GM23248 (cell line): ENCODE measurements around the gene CRB2. TPM values are rescaled to one million over a fixed set of nuclear protein-coding genes. Genes with fewer than 3 reads are reported as not detected.

Experiments used
- DNase-seq: peaks from one replicate; pipeline ENCODE4 v3.0.0-alpha.2; 2015
- H2AFZ ChIP-seq: fragments of 200-600 bp; sonication (generic); 2 replicates; pipeline ENCODE4 v1.6.1; 2016; ENCODE audit warnings: antibody characterized with exemption
- H3F3A ChIP-seq: fragments of 200-600 bp; sonication (generic); 2 replicates; pipeline ENCODE4 v1.6.1; 2016; ENCODE audit warnings: mild to moderate bottlenecking, antibody characterized with exemption, mixed run types; ENCODE audit not compliant: insufficient read depth
- H3K27ac ChIP-seq: fragments of 200-600 bp; sonication (generic); 2 replicates; pipeline ENCODE4 v1.5.1; 2016; ENCODE audit warnings: mild to moderate bottlenecking
- H3K27me3 ChIP-seq: fragments of 200-600 bp; sonication (generic); replicated peaks from 2 replicates; pipeline ENCODE4 v1.6.1; 2016; ENCODE audit warnings: mild to moderate bottlenecking; ENCODE audit not compliant: insufficient read depth
- H3K36me3 ChIP-seq: fragments of 200-600 bp; sonication (generic); 2 replicates; pipeline ENCODE4 v1.6.1; 2016; ENCODE audit warnings: low read depth, mild to moderate bottlenecking
- H3K4me1 ChIP-seq: fragments of 200-600 bp; sonication (generic); 2 replicates; pipeline ENCODE4 v1.6.1; 2016; ENCODE audit warnings: mild to moderate bottlenecking; ENCODE audit not compliant: insufficient read depth
- H3K4me2 ChIP-seq: fragments of 200-600 bp; sonication (generic); one replicate; pipeline ENCODE4 v1.6.1; 2016; ENCODE audit warnings: mild to moderate bottlenecking; ENCODE audit not compliant: unreplicated experiment
- H3K4me3 ChIP-seq: fragments of 200-600 bp; sonication (generic); 2 replicates; pipeline ENCODE4 v1.5.1; 2016; ENCODE audit warnings: mild to moderate bottlenecking
- H3K79me2 ChIP-seq: fragments of 200-600 bp; sonication (generic); 2 replicates; pipeline ENCODE4 v1.6.1; 2016; ENCODE audit warnings: mild to moderate bottlenecking; ENCODE audit not compliant: insufficient read depth
- H3K9ac ChIP-seq: fragments of 200-600 bp; sonication (generic); 2 replicates; pipeline ENCODE4 v1.6.1; 2016; ENCODE audit warnings: mild to moderate bottlenecking
- H3K9me2 ChIP-seq: fragments of 200-600 bp; sonication (generic); 2 replicates; pipeline ENCODE4 v1.6.1; 2016; ENCODE audit warnings: mixed run types, mild to moderate bottlenecking, moderate library complexity; ENCODE audit not compliant: insufficient read depth
- H3K9me3 ChIP-seq: fragments of 200-600 bp; sonication (generic); one replicate; pipeline ENCODE4 v1.6.1; 2017; ENCODE audit warnings: low read depth
- H4K20me1 ChIP-seq: fragments of 200-600 bp; sonication (generic); 2 replicates; pipeline ENCODE4 v1.6.0; 2016; ENCODE audit not compliant: insufficient read depth
- EZH2 ChIP-seq: fragments of 200-600 bp; sonication (generic); IDR thresholded peaks from 2 replicates; pipeline ENCODE4 v1.6.1; 2018; ENCODE audit warnings: antibody characterized with exemption, mild to moderate bottlenecking; ENCODE audit not compliant: insufficient read depth, poor library complexity, severe bottlenecking
- EZH2phosphoT487 ChIP-seq: fragments of 200-600 bp; sonication (generic); IDR thresholded peaks from 2 replicates; pipeline ENCODE4 v1.6.1; 2018; ENCODE audit warnings: antibody characterized with exemption, moderate library complexity, mild to moderate bottlenecking, low read depth; ENCODE audit not compliant: insufficient read depth
- WGBS, 2 experiments: methylation state at CpG; one replicate each; pipeline ENCODE4 v1.1.6; 2015 to 2017; ENCODE audit warnings: low lambda C conversion rate in 2 of 2, low coverage in 1 of 2; ENCODE audit errors: missing lambda C conversion rate in 2 of 2; 5-methylcytosine and 5-hydroxymethylcytosine counted together
- in situ Hi-C: fragments of 300-500 bp; cut with MboI; formaldehyde crosslinking; loops from 2 replicates; pipeline ENCODE4 v1.15.0; 2020
- polyA plus RNA-seq: library from polyadenylated mRNA; unstranded; fragments of >200 nt; fragmentation: Nextera tagmentation; extraction: Ambion mirVana; gene quantifications from 2 replicates; pipeline ENCODE4 v1.2.1, GENCODE V29; 2016
- total RNA-seq: library from RNA; depleted of rRNA; stranded (reverse); fragments of >200 nt; shearing (Covaris generic); gene quantifications from 2 replicates; pipeline ENCODE4 v1.2.3, GENCODE V29; 2014

Gene CRB2
- total and polyA plus RNA-seq, 2 experiments from 2014 or later = not detected

- Histone ChIP-seq H3K9ac (no peak overlapping the region), H3K9me2 (no peaks in the 10 kb centered on the region), H3K36me3 (no peaks in the 10 kb centered on the region), H3K9me3 (no peaks in the 10 kb centered on the region), H3K27ac (no peak overlapping the region), H3F3A (no peaks in the 10 kb centered on the region), H4K20me1 (no peaks in the 10 kb centered on the region), H3K79me2 (no peaks in the 10 kb centered on the region), H2AFZ (no peak overlapping the region), H3K27me3 (peaks cover 11% of the 10 kb centered on the region; the same call in 1 of the 2 replicates), H3K4me2 (no peak overlapping the region), H3K4me3 (no peak overlapping the region), H3K4me1 (peaks cover 10% of the 10 kb centered on the region)
- TF ChIP-seq EZH2 = no peak
- TF ChIP-seq EZH2phosphoT487 = no peak
- no peak for DNase-seq
- WGBS, 2 experiments = 94 to 100% methylated on average over 3 of the region's 3 CpGs
- in situ Hi-C loops = loop anchor here (5.0 kb wide), 1 partner anchor 265 kb away; no protein-coding TSS in a partner anchor
Measured at GRCh38 chr9:123346826-123347225, 9.2 kb upstream of the CRB2 start.

- no peak for TF ChIP-seq EZH2phosphoT487
- no peak for TF ChIP-seq EZH2
- Histone ChIP-seq H3K36me3 (no peaks in the 10 kb centered on the region), H3K9ac (no peak overlapping the region), H2AFZ (no peak overlapping the region), H3K4me3 (no peak overlapping the region), H3K4me1 (peaks cover 10% of the 10 kb centered on the region), H4K20me1 (no peaks in the 10 kb centered on the region), H3K27me3 (peaks cover 11% of the 10 kb centered on the region), H3F3A (no peaks in the 10 kb centered on the region), H3K4me2 (no peak overlapping the region), H3K27ac (no peak overlapping the region), H3K9me2 (no peaks in the 10 kb centered on the region), H3K79me2 (no peaks in the 10 kb centered on the region), H3K9me3 (no peaks in the 10 kb centered on the region)
- in situ Hi-C loops = loop anchor here (5.0 kb wide), 1 partner anchor 265 kb away; no protein-coding TSS in a partner anchor
- peak; percentile 30 for DNase-seq
- WGBS, 2 experiments = 40 to 53% methylated on average over 12 of the region's 12 CpGs
Measured at GRCh38 chr9:123347289-123348060, 8.5 kb upstream of the CRB2 start.

GRCh38 chr9:123348317-123348992 is 7.5 kb upstream of the CRB2 start:
- Histone ChIP-seq H3K4me3 (no peak overlapping the region), H3K36me3 (no peaks in the 10 kb centered on the region), H3K9me2 (no peaks in the 10 kb centered on the region), H4K20me1 (no peaks in the 10 kb centered on the region), H3F3A (no peaks in the 10 kb centered on the region), H3K79me2 (no peaks in the 10 kb centered on the region), H3K9ac (no peak overlapping the region), H3K4me1 (peaks cover 4% of the 10 kb centered on the region; the same call in 1 of the 2 replicates), H3K27me3 (peaks cover 12% of the 10 kb centered on the region), H3K9me3 (no peaks in the 10 kb centered on the region), H2AFZ (no peak overlapping the region), H3K27ac (no peak overlapping the region), H3K4me2 (no peak overlapping the region)
- no peak for DNase-seq
- 47 to 50% methylated on average over 9 of the region's 9 CpGs for WGBS, 2 experiments
- in situ Hi-C loops = loop anchor here (5.0 kb wide), 1 partner anchor 266 kb away; no protein-coding TSS in a partner anchor
- TF ChIP-seq EZH2phosphoT487 (no peak), EZH2 (no peak)

GRCh38 chr9:123349033-123349432 is 7.0 kb upstream of the CRB2 start:
- H3K9me2 ChIP-seq = no peaks in the 10 kb centered on the region
- in situ Hi-C loops = loop anchor here (5.0 kb wide), 1 partner anchor 267 kb away; no protein-coding TSS in a partner anchor
- H3K27ac ChIP-seq = no peak overlapping the region
- H3K9ac ChIP-seq = no peak overlapping the region
- no peaks in the 10 kb centered on the region for H3K9me3 ChIP-seq
- WGBS, 2 experiments = 36 to 45% methylated on average over 3 of the region's 3 CpGs
- no peaks in the 10 kb centered on the region for H3K4me1 ChIP-seq
- no peaks in the 10 kb centered on the region for H3K79me2 ChIP-seq
- H2AFZ ChIP-seq = no peak overlapping the region
- no peak overlapping the region for H3K4me3 ChIP-seq
- no peak overlapping the region for H3K4me2 ChIP-seq
- no peak for DNase-seq
- peaks cover 14% of the 10 kb centered on the region for H3K27me3 ChIP-seq
- no peaks in the 10 kb centered on the region for H3F3A ChIP-seq
- no peaks in the 10 kb centered on the region for H4K20me1 ChIP-seq
- no peaks in the 10 kb centered on the region for H3K36me3 ChIP-seq
- no peak for TF ChIP-seq EZH2
- no peak for TF ChIP-seq EZH2phosphoT487
